Progenitor cell of endocrine pancreas (in vitro differentiated cells): ENCODE measurements around the gene VAX1. TPM values are rescaled to one million over a fixed set of nuclear protein-coding genes. Genes with fewer than 3 reads are reported as not detected.
"Not testable (repeated sequence)": the region's sequence is repeated elsewhere in the genome, so short reads cannot be mapped to it uniquely, and the experiment has no call there.

Experiments used
- DNase-seq: peaks from one replicate; pipeline ENCODE4 v3.0.0; 2021; ENCODE audit warnings: low spot score; ENCODE audit not compliant: unreplicated experiment
- H3K27ac Mint-ChIP-seq: 2 replicates; pipeline ENCODE4 v1.8.0; 2021; ENCODE audit warnings: mild to moderate bottlenecking, moderate library complexity, mixed read lengths
- H3K27me3 Mint-ChIP-seq: 2 replicates; pipeline ENCODE4 v1.8.0; 2021; ENCODE audit warnings: mixed read lengths
- H3K36me3 Mint-ChIP-seq: 2 replicates; pipeline ENCODE4 v1.8.0; 2022; ENCODE audit warnings: mixed read lengths; ENCODE audit not compliant: insufficient read depth
- H3K4me1 Mint-ChIP-seq: 2 replicates; pipeline ENCODE4 v1.8.0; 2021; ENCODE audit warnings: low read depth, mixed read lengths
- H3K4me3 Mint-ChIP-seq: 2 replicates; pipeline ENCODE4 v1.8.0; 2021; ENCODE audit warnings: low read depth, mild to moderate bottlenecking, moderate library complexity, mixed read lengths
- H3K9me3 Mint-ChIP-seq: 2 replicates; pipeline ENCODE4 v1.8.0; 2021; ENCODE audit warnings: low read depth, mixed read lengths
- CTCF ChIP-seq: fragments of 200-600 bp; sonication (generic); IDR thresholded peaks from one replicate; pipeline ENCODE4 v1.5.0; 2021; ENCODE audit warnings: antibody characterized with exemption, mild to moderate bottlenecking; ENCODE audit not compliant: unreplicated experiment
- microRNA-seq: library from miRNA; unstranded; fragments of <30 nt; microRNA quantifications from one replicate; pipeline ENCODE4 v1.1.0, GENCODE V29; 2020; ENCODE audit warnings: borderline number of aligned reads; ENCODE audit not compliant: unreplicated experiment
- total RNA-seq: library from RNA; stranded (reverse); gene quantifications from 2 replicates; pipeline ENCODE4 v1.2.1, GENCODE V29; 2021

The VAX1 gene
- total RNA-seq, 1 donor from 2014 or later = not detected

GRCh38 chr10:117092386-117092785 lies 45.7 kb downstream of the VAX1 start:
- H3K4me1 Mint-ChIP-seq = no peaks in the 10 kb centered on the region
- no peak for DNase-seq

GRCh38 chr10:117090834-117091233 lies 47.2 kb downstream of the VAX1 start:
- no peak for TF ChIP-seq CTCF
- no peaks in the 10 kb centered on the region for H3K36me3 Mint-ChIP-seq
- H3K4me3 Mint-ChIP-seq = no peak overlapping the region
- DNase-seq = no peak
- peaks cover 21% of the 10 kb centered on the region for H3K27me3 Mint-ChIP-seq
- no peaks in the 10 kb centered on the region for H3K9me3 Mint-ChIP-seq
- no peak overlapping the region for H3K27ac Mint-ChIP-seq
- no peaks in the 10 kb centered on the region for H3K4me1 Mint-ChIP-seq

More at GRCh38 chr10:117092386-117092785, 45.7 kb downstream of the VAX1 start:
- H3K4me3 Mint-ChIP-seq = no peak overlapping the region
- H3K9me3 Mint-ChIP-seq = no peaks in the 10 kb centered on the region
- H3K36me3 Mint-ChIP-seq = no peaks in the 10 kb centered on the region
- H3K27me3 Mint-ChIP-seq = peaks cover 21% of the 10 kb centered on the region
- TF ChIP-seq CTCF = no peak
- no peak overlapping the region for H3K27ac Mint-ChIP-seq

- no peak overlapping the region for H3K4me3 Mint-ChIP-seq
- H3K36me3 Mint-ChIP-seq = no peaks in the 10 kb centered on the region
- no peak overlapping the region for H3K27ac Mint-ChIP-seq
- peaks cover 6% of the 10 kb centered on the region for H3K9me3 Mint-ChIP-seq
- TF ChIP-seq CTCF = no peak
- no peak for DNase-seq
- no peaks in the 10 kb centered on the region for H3K4me1 Mint-ChIP-seq
- H3K27me3 Mint-ChIP-seq = peaks cover 12% of the 10 kb centered on the region
Observed at GRCh38 chr10:117087521-117087920, 50.5 kb downstream of the VAX1 start.

GRCh38 chr10:117086546-117086945 lies 51.5 kb downstream of the VAX1 start:
- Mint-ChIP-seq H3K36me3 (no peaks in the 10 kb centered on the region), H3K4me3 (no peak overlapping the region), H3K4me1 (no peaks in the 10 kb centered on the region), H3K27me3 (peaks cover 7% of the 10 kb centered on the region), H3K27ac (no peak overlapping the region), H3K9me3 (peaks cover 6% of the 10 kb centered on the region)
- TF ChIP-seq CTCF = no peak
- DNase-seq = no peak

GRCh38 chr10:117084421-117085246 lies 53.4 kb downstream of the VAX1 start:
- H3K9me3 Mint-ChIP-seq, H3K27ac Mint-ChIP-seq, H3K4me1 Mint-ChIP-seq, DNase-seq, H3K36me3 Mint-ChIP-seq, H3K27me3 Mint-ChIP-seq: not testable (repeated sequence)
- peak overlapping the region; percentile 61 for H3K4me3 Mint-ChIP-seq

Small RNAs within 50 kb of the gene (microRNA-seq; reads per million reads assigned to microRNA genes)
- not detected for gene MIR3663

Other genes with a start within 250 kb of the VAX1 start
- gene SHTN1, start 133.1 kb downstream of the VAX1 start, total RNA-seq = 42.0 and 46.9 TPM in 2 replicates
- not detected in 2 replicates for gene KCNK18, start 59.2 kb upstream of the VAX1 start, total RNA-seq
- 0.17 and 0.20 TPM in 2 replicates for gene SLC18A2, start 102.8 kb upstream of the VAX1 start, total RNA-seq
- gene PDZD8, start 237.2 kb upstream of the VAX1 start, total RNA-seq = 28.6 and 30.9 TPM in 2 replicates